ENCODE data around the gene WASF2. TPM values are rescaled to one million over a fixed set of nuclear protein-coding genes. Genes with fewer than 3 reads are reported as not detected.

The WASF2 gene
- total and polyA plus RNA-seq, 2 of the 13 experiments (the other 11 are each of a cell fraction or from before 2014, with no cell fraction given), result 10.4 to 27.7 TPM

- TF ChIP-seq EP300 (IDR thresholded peaks at IDR 0.05; ENCODE audit: low read depth in 2 of 2, low read length in 2 of 2) (no peak), EP300 (CRISPR knock-in tag; IDR thresholded peaks at IDR 0.05; ENCODE audit: borderline replicate concordance) (no peak), ELK4 (CRISPR knock-in tag; IDR thresholded peaks at IDR 0.05; ENCODE audit: borderline replicate concordance) (no peak), ZNF644 (CRISPR knock-in tag; IDR thresholded peaks at IDR 0.05; ENCODE audit: low read depth) (no peak), PAXIP1 (CRISPR knock-in tag; conservative IDR thresholded peaks at IDR 0.05) (peak; percentile 41; the same call in 1 of the 2 replicates), ZFP36 (IDR thresholded peaks at IDR 0.05; ENCODE audit: borderline replicate concordance, low read depth, low read length, partially characterized antibody) (no peak), BCLAF1 (IDR thresholded peaks at IDR 0.05) (no peak), ZNF367 (CRISPR knock-in tag; IDR thresholded peaks at IDR 0.05; ENCODE audit: borderline replicate concordance) (no peak), MATR3 (CRISPR knock-in tag; IDR thresholded peaks at IDR 0.05) (no peak), KDM5B (CRISPR knock-in tag; IDR thresholded peaks at IDR 0.05; ENCODE audit: borderline replicate concordance) (peak; percentile 74), SUZ12 (IDR thresholded peaks at IDR 0.05; ENCODE audit: low read depth, low read length) (no peak), ZNF597 (CRISPR knock-in tag; IDR thresholded peaks at IDR 0.05) (no peak), ZNF629 (CRISPR knock-in tag; conservative IDR thresholded peaks at IDR 0.05) (no peak), MTF2 (CRISPR knock-in tag; IDR thresholded peaks at IDR 0.05; ENCODE audit: borderline replicate concordance) (no peak), ZFX (CRISPR knock-in tag; IDR thresholded peaks at IDR 0.05; ENCODE audit: low read depth) (peak; percentile 81), DMAP1 (CRISPR knock-in tag; IDR thresholded peaks at IDR 0.05) (peak; percentile 87), ZNF441 (CRISPR knock-in tag; IDR thresholded peaks at IDR 0.05; ENCODE audit: borderline replicate concordance) (peak; percentile 52; the same call in 1 of the 2 replicates), TGIF2 (CRISPR knock-in tag; IDR thresholded peaks at IDR 0.05) (0 out of 2 replicates have a peak, but pooled peaks have one; percentile 42), CENPBD1 (CRISPR knock-in tag; IDR thresholded peaks at IDR 0.05; ENCODE audit: borderline replicate concordance, low read depth) (no peak)
Observed at GRCh38 chr1:27489973-27490741, at the start of gene WASF2 (continued).
